ENCODE data around the gene CPEB3. TPM values are rescaled to one million over a fixed set of nuclear protein-coding genes. Genes with fewer than 3 reads are reported as not detected.

The CPEB3 gene
- total RNA-seq, 1 experiment from 2014 or later, result 1.1 TPM

GRCh38 chr10:92239600-92240288 lies 51.1 kb downstream of the CPEB3 start:
- no peaks in the 10 kb centered on the region for H3K36me3 ChIP-seq (ENCODE audit: insufficient read depth, low read length, poor library complexity, severe bottlenecking)
- DNase-seq (ENCODE audit: low spot score), result peak; percentile 58
- ChIA-PET POLR2A (ENCODE audit: low non-redundant PET) (no interaction called here), CTCF (no interaction called here)
- H3K9me3 ChIP-seq (ENCODE audit: low read depth, low read length, poor library complexity, severe bottlenecking), result no peaks in the 10 kb centered on the region
- peak overlapping the region; percentile 66 for H3K4me3 ChIP-seq (ENCODE audit: low read depth, low read length, poor library complexity, severe bottlenecking)
- no TSS peak for BruUV-seq (replicated peaks)
- TF ChIP-seq CTCF (conservative IDR thresholded peaks at IDR 0.05; ENCODE audit: low read depth, low read length), result no peak
- no peak overlapping the region for H3K27ac ChIP-seq (ENCODE audit: low read depth, low read length, poor library complexity, severe bottlenecking)
- intact Hi-C loops (cut with micrococcal nuclease; ENCODE audit: unreplicated experiment), result loop anchor here (5.0 kb wide), 1 partner anchor 53 kb away; the partner anchor contains the start of genes CPEB3 and MARCHF5
- no peaks in the 10 kb centered on the region for H3K27me3 ChIP-seq (replicated peaks; ENCODE audit: insufficient read depth, low read depth, low read length, poor library complexity)
- peaks cover 10% of the 10 kb centered on the region for H3K4me1 ChIP-seq (ENCODE audit: insufficient read depth, low read length, poor library complexity, severe bottlenecking)

GRCh38 chr10:92239151-92239599 lies 51.7 kb downstream of the CPEB3 start:
- intact Hi-C loops (cut with micrococcal nuclease; ENCODE audit: unreplicated experiment), result no loop called here
- no peak for TF ChIP-seq EZH2 (IDR thresholded peaks at IDR 0.05; ENCODE audit: borderline replicate concordance, low read depth, low read length, poor library complexity, severe bottlenecking)
- no peak for TF ChIP-seq CTCF (conservative IDR thresholded peaks at IDR 0.05; ENCODE audit: low read depth, low read length)
- Histone ChIP-seq H3K27me3 (replicated peaks; ENCODE audit: insufficient read depth, low read depth, low read length, poor library complexity) (no peaks in the 10 kb centered on the region), H3K27ac (ENCODE audit: low read depth, low read length, poor library complexity, severe bottlenecking) (no peak overlapping the region), H3K4me1 (ENCODE audit: insufficient read depth, low read length, poor library complexity, severe bottlenecking) (peaks cover 10% of the 10 kb centered on the region), H3K36me3 (ENCODE audit: insufficient read depth, low read length, poor library complexity, severe bottlenecking) (no peaks in the 10 kb centered on the region), H3K4me3 (ENCODE audit: low read depth, low read length, poor library complexity, severe bottlenecking) (peak overlapping the region; percentile 66), H3K9me3 (ENCODE audit: low read depth, low read length, poor library complexity, severe bottlenecking) (no peaks in the 10 kb centered on the region)
- DNase-seq (ENCODE audit: low spot score), result peak; percentile 3
- BruUV-seq (replicated peaks), result no TSS peak
- CTCF ChIA-PET, result no interaction called here
- POLR2A ChIA-PET (ENCODE audit: low non-redundant PET), result no interaction called here

- Histone ChIP-seq H3K27me3 (replicated peaks; ENCODE audit: insufficient read depth, low read depth, low read length, poor library complexity) (no peaks in the 10 kb centered on the region), H3K36me3 (ENCODE audit: insufficient read depth, low read length, poor library complexity, severe bottlenecking) (no peaks in the 10 kb centered on the region), H3K4me3 (ENCODE audit: low read depth, low read length, poor library complexity, severe bottlenecking) (no peak overlapping the region), H3K4me1 (ENCODE audit: insufficient read depth, low read length, poor library complexity, severe bottlenecking) (peaks cover 10% of the 10 kb centered on the region), H3K9me3 (ENCODE audit: low read depth, low read length, poor library complexity, severe bottlenecking) (no peaks in the 10 kb centered on the region), H3K27ac (ENCODE audit: low read depth, low read length, poor library complexity, severe bottlenecking) (no peak overlapping the region)
- CTCF ChIA-PET, result no interaction called here
- intact Hi-C loops (cut with micrococcal nuclease; ENCODE audit: unreplicated experiment), result no loop called here
- POLR2A ChIA-PET (ENCODE audit: low non-redundant PET), result no interaction called here
- TF ChIP-seq EZH2 (IDR thresholded peaks at IDR 0.05; ENCODE audit: borderline replicate concordance, low read depth, low read length, poor library complexity, severe bottlenecking) (no peak), CTCF (conservative IDR thresholded peaks at IDR 0.05; ENCODE audit: low read depth, low read length) (no peak)
- no peak for DNase-seq (ENCODE audit: low spot score)
- BruUV-seq (replicated peaks), result no TSS peak
Measured at GRCh38 chr10:92238586-92239098, 52.2 kb downstream of the CPEB3 start.
